WTC11 (cell line): ENCODE results near the gene RASGRF2. TPM values are rescaled to one million over a fixed set of nuclear protein-coding genes. Genes with fewer than 3 reads are reported as not detected.

Experiments
- ATAC-seq: fragments of 200-7000 bp; cut with Tn5 transposase; 2 replicates; pipeline ENCODE4 v1.10.0; 2021; ENCODE audit warnings: mild to moderate bottlenecking, moderate library complexity
- CTCF ChIA-PET: fragments of 300-600 bp; sonication (Branson Sonifier 250); formaldehyde crosslinking; loops from one replicate; lab custom pipeline; 2021; ENCODE audit warnings: antibody characterized with exemption; lab: Charles Lee
- POLR2A ChIA-PET: fragments of 350-600 bp; sonication (Branson Sonifier 250); formaldehyde crosslinking; loops from one replicate; lab custom pipeline; 2021; ENCODE audit warnings: antibody characterized with exemption; lab: Charles Lee
- DNase-seq: peaks from one replicate; pipeline ENCODE4 v3.0.0; 2021; ENCODE audit warnings: low spot score
- H3K27ac Mint-ChIP-seq: 2 replicates; pipeline ENCODE4 v1.8.0; 2021; ENCODE audit warnings: mixed read lengths
- H3K27me3 Mint-ChIP-seq: 2 replicates; pipeline ENCODE4 v1.8.0; 2021; ENCODE audit warnings: low read depth, mild to moderate bottlenecking, moderate library complexity, mixed read lengths
- H3K36me3 Mint-ChIP-seq: 2 replicates; pipeline ENCODE4 v1.8.0; 2021; ENCODE audit warnings: mixed read lengths
- H3K4me1 Mint-ChIP-seq: 2 replicates; pipeline ENCODE4 v1.8.0; 2022; ENCODE audit warnings: mixed read lengths
- H3K4me3 Mint-ChIP-seq: 2 replicates; pipeline ENCODE4 v1.8.0; 2021; ENCODE audit warnings: mild to moderate bottlenecking, moderate library complexity, mixed read lengths
- H3K9me3 Mint-ChIP-seq: 2 replicates; pipeline ENCODE4 v1.8.0; 2021; ENCODE audit warnings: mixed read lengths
- ESRRA ChIP-seq: sonication (generic); formaldehyde crosslinking; IDR thresholded peaks from 2 replicates; pipeline ENCODE4 v1.8.1; 2022; ENCODE audit warnings: mild to moderate bottlenecking, missing genetic modification reagents, borderline replicate concordance
- GABPB1 ChIP-seq: sonication (generic); formaldehyde crosslinking; IDR thresholded peaks from 2 replicates; pipeline ENCODE4 v1.8.1; 2023; ENCODE audit warnings: mild to moderate bottlenecking, missing genetic modification reagents
- JUN ChIP-seq: sonication (generic); formaldehyde crosslinking; IDR thresholded peaks from 2 replicates; pipeline ENCODE4 v1.8.0; 2023; ENCODE audit warnings: mild to moderate bottlenecking, missing genetic modification reagents
- KAT7 ChIP-seq: sonication (generic); formaldehyde crosslinking; IDR thresholded peaks from 2 replicates; pipeline ENCODE4 v1.8.1; 2023; ENCODE audit warnings: missing genetic modification reagents, mild to moderate bottlenecking, borderline replicate concordance
- OVOL2 ChIP-seq: fragments of 250-450 bp; sonication (Bioruptor Pico); IDR thresholded peaks from 2 replicates; pipeline ENCODE4 v1.9.0; 2021; ENCODE audit warnings: mild to moderate bottlenecking, borderline replicate concordance
- PRRX2 ChIP-seq: fragments of 250-450 bp; sonication (Bioruptor Pico); IDR thresholded peaks from 2 replicates; pipeline ENCODE4 v1.8.0; 2021; ENCODE audit warnings: mild to moderate bottlenecking
- SMAD4 ChIP-seq: sonication (generic); formaldehyde crosslinking; IDR thresholded peaks from 2 replicates; pipeline ENCODE4 v1.8.0; 2022; ENCODE audit warnings: mild to moderate bottlenecking, missing genetic modification reagents
- SOX15 ChIP-seq: fragments of 250-450 bp; sonication (Bioruptor Pico); IDR thresholded peaks from 2 replicates; pipeline ENCODE4 v1.9.0; 2021; ENCODE audit warnings: mild to moderate bottlenecking
- ZBTB21 ChIP-seq: sonication (generic); formaldehyde crosslinking; IDR thresholded peaks from 2 replicates; pipeline ENCODE4 v1.8.1; 2023; ENCODE audit warnings: mild to moderate bottlenecking, missing genetic modification reagents, borderline replicate concordance
- ZNF396 ChIP-seq: fragments of 250-450 bp; sonication (Bioruptor Pico); IDR thresholded peaks from 2 replicates; pipeline ENCODE4 v1.8.0; 2021; ENCODE audit warnings: mild to moderate bottlenecking, moderate library complexity, borderline replicate concordance
- ZNF416 ChIP-seq: fragments of 250-450 bp; sonication (Bioruptor Pico); IDR thresholded peaks from 2 replicates; pipeline ENCODE4 v1.9.0; 2021; ENCODE audit warnings: mild to moderate bottlenecking, inconsistent platforms
- total RNA-seq: library from RNA; stranded (reverse); gene quantifications from 3 replicates; pipeline ENCODE4 v1.2.3, GENCODE V29; 2021
- TF ChIP-seq, protein P1 (sequence below): sonication (generic); formaldehyde crosslinking; IDR thresholded peaks from 2 replicates; pipeline ENCODE4 v1.8.1; 2022; ENCODE audit warnings: missing genetic modification reagents, borderline replicate concordance
- TF ChIP-seq, protein P2 (sequence below): sonication (generic); formaldehyde crosslinking; conservative IDR thresholded peaks from 2 replicates; pipeline ENCODE4 v1.8.1; 2022; ENCODE audit warnings: mild to moderate bottlenecking, missing genetic modification reagents
- TF ChIP-seq, protein P3 (sequence below): sonication (generic); formaldehyde crosslinking; IDR thresholded peaks from 2 replicates; pipeline ENCODE4 v1.8.0; 2023; ENCODE audit warnings: missing genetic modification reagents
- TF ChIP-seq, protein P4 (sequence below): sonication (generic); formaldehyde crosslinking; IDR thresholded peaks from 2 replicates; pipeline ENCODE4 v1.8.1; 2023; ENCODE audit warnings: mild to moderate bottlenecking, moderate library complexity, missing genetic modification reagents
- TF ChIP-seq, protein P5 (sequence below): sonication (generic); formaldehyde crosslinking; IDR thresholded peaks from 2 replicates; pipeline ENCODE4 v1.8.1; 2022; ENCODE audit warnings: mild to moderate bottlenecking, missing genetic modification reagents, moderate library complexity, borderline replicate concordance
- TF ChIP-seq, protein P6 (sequence below): sonication (generic); formaldehyde crosslinking; IDR thresholded peaks from 2 replicates; pipeline ENCODE4 v1.8.1; 2023; ENCODE audit warnings: mild to moderate bottlenecking, missing genetic modification reagents, moderate library complexity
- TF ChIP-seq, protein P7 (sequence below): fragments of 250-450 bp; sonication (Bioruptor Pico); IDR thresholded peaks from 2 replicates; pipeline ENCODE4 v1.9.0; 2021; ENCODE audit warnings: mild to moderate bottlenecking
- TF ChIP-seq, protein P8 (sequence below): fragments of 250-450 bp; sonication (Bioruptor Pico); IDR thresholded peaks from 2 replicates; pipeline ENCODE4 v2.1.2; 2022; ENCODE audit warnings: mild to moderate bottlenecking, moderate library complexity

RASGRF2 gene
- total RNA-seq, 1 experiment from 2014 or later, result 17.6 TPM

DNA sequence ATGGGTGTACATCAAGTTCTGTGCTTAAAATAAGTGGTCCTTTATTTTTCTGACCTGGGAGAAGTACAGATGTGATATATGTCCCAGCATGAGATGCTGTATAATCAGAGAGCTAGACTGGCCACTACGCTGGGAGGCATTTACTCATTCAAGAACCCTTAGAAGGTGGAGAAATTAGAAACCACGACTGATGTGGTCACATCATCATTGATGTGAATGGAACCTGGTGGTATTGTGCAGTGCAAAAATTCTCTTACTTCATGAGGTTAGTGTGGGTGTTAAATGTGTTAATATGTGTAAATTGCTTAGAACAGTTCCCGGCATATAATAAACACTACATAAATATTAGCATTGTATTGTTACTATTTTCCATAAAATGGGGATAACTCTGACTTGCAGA, 203.5 kb downstream of the RASGRF2 start:
- POLR2A ChIA-PET, result no interaction called here
- H3K9me3 Mint-ChIP-seq, result no peaks in the 10 kb centered on the region
- ATAC-seq, result no peak
- no peak overlapping the region for H3K27ac Mint-ChIP-seq
- peaks cover 5% of the 10 kb centered on the region for H3K4me1 Mint-ChIP-seq
- no peak for DNase-seq
- no peak for TF ChIP-seq ZNF416 (CRISPR knock-in tag)
- TF ChIP-seq JUN (CRISPR knock-in tag), result no peak
- TF ChIP-seq SMAD4 (CRISPR knock-in tag), result no peak
- TF ChIP-seq, protein P1, sequence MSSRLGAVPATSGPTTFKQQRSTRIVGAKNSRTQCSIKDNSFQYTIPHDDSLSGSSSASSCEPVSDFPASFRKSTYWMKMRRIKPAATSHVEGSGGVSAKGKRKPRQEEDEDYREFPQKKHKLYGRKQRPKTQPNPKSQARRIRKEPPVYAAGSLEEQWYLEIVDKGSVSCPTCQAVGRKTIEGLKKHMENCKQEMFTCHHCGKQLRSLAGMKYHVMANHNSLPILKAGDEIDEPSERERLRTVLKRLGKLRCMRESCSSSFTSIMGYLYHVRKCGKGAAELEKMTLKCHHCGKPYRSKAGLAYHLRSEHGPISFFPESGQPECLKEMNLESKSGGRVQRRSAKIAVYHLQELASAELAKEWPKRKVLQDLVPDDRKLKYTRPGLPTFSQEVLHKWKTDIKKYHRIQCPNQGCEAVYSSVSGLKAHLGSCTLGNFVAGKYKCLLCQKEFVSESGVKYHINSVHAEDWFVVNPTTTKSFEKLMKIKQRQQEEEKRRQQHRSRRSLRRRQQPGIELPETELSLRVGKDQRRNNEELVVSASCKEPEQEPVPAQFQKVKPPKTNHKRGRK (CRISPR knock-in tag), result no peak
- TF ChIP-seq ZNF396, result no peak
- TF ChIP-seq, protein P2, sequence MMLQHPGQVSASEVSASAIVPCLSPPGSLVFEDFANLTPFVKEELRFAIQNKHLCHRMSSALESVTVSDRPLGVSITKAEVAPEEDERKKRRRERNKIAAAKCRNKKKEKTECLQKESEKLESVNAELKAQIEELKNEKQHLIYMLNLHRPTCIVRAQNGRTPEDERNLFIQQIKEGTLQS (CRISPR knock-in tag), result no peak
- no peak for TF ChIP-seq PRRX2 (CRISPR knock-in tag)
- TF ChIP-seq, protein P3, sequence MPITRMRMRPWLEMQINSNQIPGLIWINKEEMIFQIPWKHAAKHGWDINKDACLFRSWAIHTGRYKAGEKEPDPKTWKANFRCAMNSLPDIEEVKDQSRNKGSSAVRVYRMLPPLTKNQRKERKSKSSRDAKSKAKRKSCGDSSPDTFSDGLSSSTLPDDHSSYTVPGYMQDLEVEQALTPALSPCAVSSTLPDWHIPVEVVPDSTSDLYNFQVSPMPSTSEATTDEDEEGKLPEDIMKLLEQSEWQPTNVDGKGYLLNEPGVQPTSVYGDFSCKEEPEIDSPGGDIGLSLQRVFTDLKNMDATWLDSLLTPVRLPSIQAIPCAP (CRISPR knock-in tag), result no peak
- TF ChIP-seq, protein P4, sequence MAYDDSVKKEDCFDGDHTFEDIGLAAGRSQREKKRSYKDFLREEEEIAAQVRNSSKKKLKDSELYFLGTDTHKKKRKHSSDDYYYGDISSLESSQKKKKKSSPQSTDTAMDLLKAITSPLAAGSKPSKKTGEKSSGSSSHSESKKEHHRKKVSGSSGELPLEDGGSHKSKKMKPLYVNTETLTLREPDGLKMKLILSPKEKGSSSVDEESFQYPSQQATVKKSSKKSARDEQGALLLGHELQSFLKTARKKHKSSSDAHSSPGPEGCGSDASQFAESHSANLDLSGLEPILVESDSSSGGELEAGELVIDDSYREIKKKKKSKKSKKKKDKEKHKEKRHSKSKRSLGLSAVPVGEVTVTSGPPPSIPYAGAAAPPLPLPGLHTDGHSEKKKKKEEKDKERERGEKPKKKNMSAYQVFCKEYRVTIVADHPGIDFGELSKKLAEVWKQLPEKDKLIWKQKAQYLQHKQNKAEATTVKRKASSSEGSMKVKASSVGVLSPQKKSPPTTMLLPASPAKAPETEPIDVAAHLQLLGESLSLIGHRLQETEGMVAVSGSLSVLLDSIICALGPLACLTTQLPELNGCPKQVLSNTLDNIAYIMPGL, result no peak
- no peak for TF ChIP-seq GABPB1
- TF ChIP-seq KAT7 (CRISPR knock-in tag), result no peak
- TF ChIP-seq OVOL2, result no peak
- no peak for TF ChIP-seq SOX15
- TF ChIP-seq, protein P5, sequence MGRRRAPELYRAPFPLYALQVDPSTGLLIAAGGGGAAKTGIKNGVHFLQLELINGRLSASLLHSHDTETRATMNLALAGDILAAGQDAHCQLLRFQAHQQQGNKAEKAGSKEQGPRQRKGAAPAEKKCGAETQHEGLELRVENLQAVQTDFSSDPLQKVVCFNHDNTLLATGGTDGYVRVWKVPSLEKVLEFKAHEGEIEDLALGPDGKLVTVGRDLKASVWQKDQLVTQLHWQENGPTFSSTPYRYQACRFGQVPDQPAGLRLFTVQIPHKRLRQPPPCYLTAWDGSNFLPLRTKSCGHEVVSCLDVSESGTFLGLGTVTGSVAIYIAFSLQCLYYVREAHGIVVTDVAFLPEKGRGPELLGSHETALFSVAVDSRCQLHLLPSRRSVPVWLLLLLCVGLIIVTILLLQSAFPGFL (CRISPR knock-in tag), result no peak
- TF ChIP-seq, protein P6, sequence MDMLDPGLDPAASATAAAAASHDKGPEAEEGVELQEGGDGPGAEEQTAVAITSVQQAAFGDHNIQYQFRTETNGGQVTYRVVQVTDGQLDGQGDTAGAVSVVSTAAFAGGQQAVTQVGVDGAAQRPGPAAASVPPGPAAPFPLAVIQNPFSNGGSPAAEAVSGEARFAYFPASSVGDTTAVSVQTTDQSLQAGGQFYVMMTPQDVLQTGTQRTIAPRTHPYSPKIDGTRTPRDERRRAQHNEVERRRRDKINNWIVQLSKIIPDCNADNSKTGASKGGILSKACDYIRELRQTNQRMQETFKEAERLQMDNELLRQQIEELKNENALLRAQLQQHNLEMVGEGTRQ (CRISPR knock-in tag), result no peak
- no peak for TF ChIP-seq ESRRA (CRISPR knock-in tag)
- no peak overlapping the region for H3K4me3 Mint-ChIP-seq
- no peaks in the 10 kb centered on the region for H3K27me3 Mint-ChIP-seq
- CTCF ChIA-PET, result no interaction called here
- H3K36me3 Mint-ChIP-seq, result no peaks in the 10 kb centered on the region

DNA sequence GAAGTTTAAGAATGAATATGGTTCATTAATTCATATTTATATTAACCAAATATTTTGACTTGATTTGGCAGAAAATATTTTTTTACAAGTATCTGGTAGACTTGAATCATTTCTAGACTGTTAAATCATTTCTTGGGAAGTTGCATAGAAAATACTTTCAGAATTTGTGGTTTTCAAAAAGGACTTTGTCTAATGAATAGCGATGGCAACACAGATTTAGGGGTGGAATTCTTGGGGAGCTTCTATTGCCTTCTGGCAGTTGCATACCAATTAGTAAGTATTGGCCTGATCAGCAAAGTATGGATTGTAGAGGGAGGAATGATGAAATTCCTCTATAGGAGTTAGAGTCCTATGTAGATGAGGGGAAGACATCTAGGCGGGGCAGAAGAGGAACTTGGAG, 204.3 kb downstream of the RASGRF2 start:
- H3K4me3 Mint-ChIP-seq, result no peak overlapping the region
- DNase-seq (no peak), ATAC-seq (no peak)
- ChIA-PET POLR2A (no interaction called here), CTCF (no interaction called here)
- H3K36me3 Mint-ChIP-seq, result no peaks in the 10 kb centered on the region
- H3K4me1 Mint-ChIP-seq, result peaks cover 5% of the 10 kb centered on the region
- peak overlapping the region; percentile 31; the same call in 1 of the 2 replicates for H3K27ac Mint-ChIP-seq
- H3K9me3 Mint-ChIP-seq, result no peaks in the 10 kb centered on the region
- H3K27me3 Mint-ChIP-seq, result no peaks in the 10 kb centered on the region
- TF ChIP-seq, protein P7, sequence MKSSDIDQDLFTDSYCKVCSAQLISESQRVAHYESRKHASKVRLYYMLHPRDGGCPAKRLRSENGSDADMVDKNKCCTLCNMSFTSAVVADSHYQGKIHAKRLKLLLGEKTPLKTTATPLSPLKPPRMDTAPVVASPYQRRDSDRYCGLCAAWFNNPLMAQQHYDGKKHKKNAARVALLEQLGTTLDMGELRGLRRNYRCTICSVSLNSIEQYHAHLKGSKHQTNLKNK (CRISPR knock-in tag), result no peak
- TF ChIP-seq, protein P8, sequence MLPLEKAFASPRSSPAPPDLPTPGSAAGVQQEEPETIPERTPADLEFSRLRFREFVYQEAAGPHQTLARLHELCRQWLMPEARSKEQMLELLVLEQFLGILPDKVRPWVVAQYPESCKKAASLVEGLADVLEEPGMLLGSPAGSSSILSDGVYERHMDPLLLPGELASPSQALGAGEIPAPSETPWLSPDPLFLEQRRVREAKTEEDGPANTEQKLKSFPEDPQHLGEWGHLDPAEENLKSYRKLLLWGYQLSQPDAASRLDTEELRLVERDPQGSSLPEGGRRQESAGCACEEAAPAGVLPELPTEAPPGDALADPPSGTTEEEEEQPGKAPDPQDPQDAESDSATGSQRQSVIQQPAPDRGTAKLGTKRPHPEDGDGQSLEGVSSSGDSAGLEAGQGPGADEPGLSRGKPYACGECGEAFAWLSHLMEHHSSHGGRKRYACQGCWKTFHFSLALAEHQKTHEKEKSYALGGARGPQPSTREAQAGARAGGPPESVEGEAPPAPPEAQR, result no peak
- no peak for TF ChIP-seq ZBTB21 (CRISPR knock-in tag)
